Rectal smooth muscle tissue (tissue), 1 donor: Measurements from ENCODE around the gene MYBPC3.
"Not testable (repeated sequence)": the region's sequence is repeated elsewhere in the genome, so short reads cannot be mapped to it uniquely, and the experiment has no call there.

Experiments used
- H3K27ac ChIP-seq: one replicate; pipeline ENCODE4 v1.7.0; 2013; ENCODE audit warnings: low read depth, low read length, inconsistent platforms
- H3K27me3 ChIP-seq: one replicate; pipeline ENCODE4 v1.7.0; 2013; ENCODE audit warnings: low read length; ENCODE audit not compliant: control insufficient read depth, insufficient read depth
- H3K36me3 ChIP-seq: one replicate; pipeline ENCODE4 v1.7.0; 2013; ENCODE audit warnings: low read length; ENCODE audit not compliant: control insufficient read depth, insufficient read depth
- H3K4me1 ChIP-seq: one replicate; pipeline ENCODE4 v1.7.0; 2013; ENCODE audit warnings: low read length; ENCODE audit not compliant: control insufficient read depth, insufficient read depth
- H3K4me3 ChIP-seq: one replicate; pipeline ENCODE4 v1.7.0; 2013; ENCODE audit warnings: low read length
- H3K9ac ChIP-seq: one replicate; pipeline ENCODE4 v1.7.0; 2013; ENCODE audit warnings: low read length

Gene MYBPC3

DNA sequence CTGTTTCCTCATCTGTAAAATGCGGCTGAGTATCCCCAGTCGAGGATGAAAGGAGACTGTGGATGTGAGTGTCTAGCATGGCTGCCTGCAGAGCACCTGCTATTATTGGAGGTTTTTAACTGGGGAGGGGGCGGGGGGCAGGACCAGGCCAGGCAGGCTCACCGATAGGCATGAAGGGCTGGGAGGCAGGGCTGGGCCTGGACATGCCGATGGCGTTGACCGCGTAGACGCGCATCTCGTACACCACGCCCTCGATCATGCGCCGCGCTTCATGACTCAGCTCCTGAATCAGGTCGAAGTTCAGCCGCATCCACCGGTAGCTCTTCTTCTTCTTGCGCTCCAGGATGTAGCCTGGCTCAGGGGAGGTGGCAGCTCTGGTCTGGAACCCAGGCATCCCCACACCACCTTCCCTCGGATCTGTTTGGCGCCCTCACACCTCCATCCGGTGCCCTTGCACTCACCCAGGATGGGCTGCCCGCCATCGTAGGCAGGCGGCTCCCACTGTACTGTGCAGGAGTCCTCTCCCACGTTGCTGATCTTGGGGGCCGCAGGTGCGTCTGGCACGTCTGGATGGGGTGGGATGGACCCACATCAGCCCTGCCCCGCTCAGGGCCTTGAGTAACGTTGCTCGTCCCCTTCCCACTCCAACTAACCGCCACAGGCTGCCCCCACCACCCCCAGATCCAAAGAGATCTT is 15.1 kb downstream of the MYBPC3 start:
- Histone ChIP-seq H3K4me1 (no peaks in the 10 kb centered on the region), H3K9ac (no peak overlapping the region), H3K4me3 (no peak overlapping the region), H3K27ac (no peak overlapping the region), H3K27me3 (no peaks in the 10 kb centered on the region), H3K36me3 (no peaks in the 10 kb centered on the region)

DNA sequence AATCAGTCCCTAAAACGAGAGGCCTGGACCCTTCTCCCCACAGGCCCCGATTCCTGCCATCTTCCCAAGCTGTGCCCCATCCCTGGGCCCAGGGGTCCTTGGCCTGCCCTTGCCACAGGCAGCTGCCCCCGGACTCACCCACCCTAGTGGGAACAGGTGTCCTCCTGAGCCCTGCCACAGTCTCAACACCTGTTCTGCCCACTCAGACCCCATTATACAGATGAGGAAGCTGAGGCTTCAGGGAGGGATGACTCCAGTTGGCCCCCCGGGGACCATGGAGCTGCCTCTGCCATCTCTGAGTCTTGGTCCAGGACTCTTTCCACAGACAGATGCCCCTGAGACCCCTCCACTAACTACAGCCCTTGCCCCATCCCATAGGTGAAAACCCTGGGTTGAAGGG is 15.9 kb downstream of the MYBPC3 start:
- H3K27ac ChIP-seq = no peak overlapping the region
- no peak overlapping the region for H3K9ac ChIP-seq
- no peaks in the 10 kb centered on the region for H3K4me1 ChIP-seq
- H3K27me3 ChIP-seq = no peaks in the 10 kb centered on the region
- no peak overlapping the region for H3K4me3 ChIP-seq
- no peaks in the 10 kb centered on the region for H3K36me3 ChIP-seq

DNA sequence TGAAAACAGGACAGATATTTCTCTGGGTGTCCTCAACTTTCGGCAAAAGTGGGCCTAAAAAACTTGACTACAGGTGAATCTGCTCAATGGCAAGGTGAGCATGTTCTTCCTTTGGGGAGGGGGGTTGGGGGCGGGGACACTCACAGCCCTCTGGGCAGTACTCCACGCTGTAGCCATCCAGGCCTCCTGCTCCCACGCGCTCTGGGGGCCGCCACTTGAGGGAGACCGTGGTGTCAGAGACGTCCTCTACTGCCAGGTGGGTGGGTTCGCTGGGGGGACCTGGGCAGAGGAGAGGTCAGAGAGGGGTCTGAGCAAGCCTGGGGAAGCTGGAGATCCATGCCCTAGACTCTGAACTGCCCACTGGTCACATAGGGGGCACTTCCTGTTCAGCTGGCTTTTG is 16.8 kb downstream of the MYBPC3 start:
- Histone ChIP-seq H3K4me3 (no peak overlapping the region), H3K9ac (no peak overlapping the region), H3K36me3 (no peaks in the 10 kb centered on the region), H3K4me1 (no peaks in the 10 kb centered on the region), H3K27me3 (no peaks in the 10 kb centered on the region), H3K27ac (no peak overlapping the region)

DNA sequence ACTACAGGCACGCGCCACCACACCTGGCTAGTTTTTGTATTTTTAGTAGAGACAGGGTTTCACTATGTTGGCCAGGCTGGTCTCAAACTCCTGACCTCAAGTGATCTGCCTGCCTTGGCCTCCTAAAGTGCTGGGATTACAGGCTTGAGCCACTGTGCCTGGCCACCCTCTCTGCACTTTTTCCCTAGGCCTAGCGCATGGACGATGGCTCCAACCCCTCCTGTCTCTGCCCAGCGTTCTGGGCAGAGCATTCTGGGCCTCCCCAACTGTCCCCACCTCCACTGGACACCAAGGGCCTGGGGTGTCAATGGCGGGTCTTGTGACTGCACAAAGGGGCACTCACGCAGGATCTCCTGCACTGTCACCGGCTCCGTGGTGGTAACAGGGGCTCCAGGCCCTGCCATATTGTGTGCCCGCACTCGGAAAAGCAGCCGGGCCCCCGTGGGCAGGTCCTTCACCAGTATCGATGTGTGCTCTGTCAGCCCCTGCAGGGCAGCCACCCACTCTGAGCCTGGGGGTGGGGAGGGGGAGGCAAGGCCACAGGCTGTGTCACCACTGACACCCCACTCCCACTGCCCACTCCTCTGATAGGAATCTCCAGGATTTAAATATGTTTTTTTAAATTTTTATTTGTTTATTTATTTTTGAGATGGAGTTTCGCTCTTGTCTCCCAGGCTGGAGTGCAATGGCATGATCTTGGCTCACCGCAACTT is 17.6 kb downstream of the MYBPC3 start:
- not testable (repeated sequence) for H3K27me3 ChIP-seq, H3K4me3 ChIP-seq, H3K9ac ChIP-seq, H3K36me3 ChIP-seq, H3K4me1 ChIP-seq, H3K27ac ChIP-seq

DNA sequence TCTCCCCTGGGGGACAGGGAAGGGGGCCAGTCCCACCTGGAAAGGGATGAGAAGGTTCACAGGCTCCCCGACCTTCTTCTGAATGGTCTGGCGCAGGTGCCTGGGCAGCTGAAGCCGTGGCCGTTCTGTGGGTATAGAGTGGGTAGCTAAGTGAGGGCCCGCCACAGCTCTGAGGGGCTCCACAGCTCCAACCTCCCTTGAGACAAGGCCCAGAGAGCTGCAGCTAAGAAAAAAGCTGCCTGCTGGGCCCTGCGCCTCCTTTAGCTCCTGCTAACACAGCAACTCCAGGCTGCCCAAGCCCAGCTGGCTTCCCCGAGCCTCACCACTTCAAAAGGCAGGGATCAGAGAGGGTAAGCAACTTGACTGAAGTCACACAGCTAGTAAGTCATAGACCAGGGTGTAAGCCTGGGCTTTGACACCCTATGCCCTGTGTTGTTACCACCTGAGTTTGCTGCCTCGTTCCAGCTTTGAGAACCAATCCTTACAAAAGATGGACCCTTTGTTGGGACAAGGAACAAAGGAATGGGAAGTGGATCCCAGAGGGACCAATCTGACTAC is 18.5 kb downstream of the MYBPC3 start:
- Histone ChIP-seq H3K4me3 (no peak overlapping the region), H3K9ac (no peak overlapping the region), H3K27ac (no peak overlapping the region), H3K36me3 (peaks cover 8% of the 10 kb centered on the region), H3K27me3 (no peaks in the 10 kb centered on the region), H3K4me1 (no peaks in the 10 kb centered on the region)

DNA sequence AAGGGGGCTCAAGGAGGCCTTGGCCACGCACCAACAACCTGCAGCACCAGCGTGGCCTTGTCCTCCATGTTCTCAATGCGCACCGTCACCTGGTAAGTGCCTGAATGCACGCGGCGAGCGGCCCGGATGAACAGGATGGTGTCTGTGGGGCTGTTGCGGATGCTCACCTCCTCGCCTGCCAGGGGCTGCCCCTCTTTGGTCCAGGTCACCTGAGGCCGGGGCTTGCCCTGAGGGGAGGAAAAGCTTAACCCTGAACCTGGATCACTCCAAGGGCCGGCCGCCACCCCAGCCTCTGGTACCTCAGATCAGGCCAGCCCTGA is 19.0 kb downstream of the MYBPC3 start:
- no peak overlapping the region for H3K9ac ChIP-seq
- H3K36me3 ChIP-seq = peaks cover 11% of the 10 kb centered on the region

DNA sequence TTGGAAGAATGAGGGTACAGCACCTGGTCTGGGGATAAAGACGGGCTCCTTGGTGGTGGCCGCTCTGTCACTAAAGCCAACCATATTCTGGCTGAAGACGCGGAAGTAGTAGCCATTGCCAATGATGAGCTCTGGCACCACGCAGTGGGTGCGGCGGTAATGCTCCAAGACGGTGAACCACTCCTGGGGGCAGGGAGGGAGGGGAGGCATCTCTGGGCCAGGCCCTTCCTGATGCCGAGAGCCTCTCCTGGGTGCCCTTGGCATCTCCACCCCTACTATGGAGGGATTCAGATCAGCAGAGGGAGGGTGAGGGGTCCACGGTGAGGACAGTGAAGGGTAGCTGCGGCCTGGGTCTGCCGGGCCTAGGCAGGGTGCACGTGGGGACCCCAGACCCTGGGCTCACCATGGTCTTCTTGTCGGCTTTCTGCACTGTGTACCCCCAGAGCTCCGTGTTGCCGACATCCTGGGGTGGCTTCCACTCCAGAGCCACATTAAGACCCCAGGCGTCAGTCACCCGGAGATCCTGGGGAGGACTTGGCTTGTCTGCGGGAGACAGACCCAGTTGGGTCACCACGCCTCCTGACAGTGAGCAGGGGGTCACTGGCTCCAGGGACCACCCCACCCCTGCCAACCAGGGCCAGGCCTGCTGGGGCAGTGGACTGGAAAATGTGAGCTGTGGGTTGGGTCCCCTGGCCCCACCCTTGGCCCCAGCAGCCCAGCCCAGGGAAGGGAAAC is 19.5 kb downstream of the MYBPC3 start:
- Histone ChIP-seq H3K4me1 (no peaks in the 10 kb centered on the region), H3K36me3 (peaks cover 16% of the 10 kb centered on the region), H3K4me3 (no peak overlapping the region), H3K9ac (no peak overlapping the region), H3K27ac (no peak overlapping the region), H3K27me3 (no peaks in the 10 kb centered on the region)

More for the DNA sequence above, 19.0 kb downstream of the MYBPC3 start:
- Histone ChIP-seq H3K27ac (no peak overlapping the region), H3K4me1 (no peaks in the 10 kb centered on the region), H3K27me3 (no peaks in the 10 kb centered on the region), H3K4me3 (no peak overlapping the region)

DNA sequence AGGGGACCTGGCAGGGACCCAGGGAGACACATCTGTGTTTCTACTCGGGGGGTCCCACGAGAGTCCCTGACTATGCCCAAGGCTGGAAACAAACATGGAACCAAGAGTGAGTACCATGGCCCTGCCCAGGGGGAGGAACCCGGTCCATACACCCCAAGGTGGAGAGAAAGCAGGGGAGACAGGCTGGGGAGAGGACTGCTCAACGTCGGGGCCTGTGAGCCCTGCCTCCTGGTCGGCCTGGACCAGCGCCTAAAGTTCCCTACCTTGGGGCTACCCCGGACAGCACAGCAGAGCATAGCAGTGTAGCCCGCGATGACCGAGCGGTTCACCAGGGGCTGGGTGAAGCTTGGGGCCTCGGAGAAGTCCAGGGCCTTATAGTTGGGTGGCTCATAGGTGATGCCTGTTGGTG is 20.2 kb downstream of the MYBPC3 start:
- Histone ChIP-seq H3K9ac (no peak overlapping the region), H3K4me3 (no peak overlapping the region), H3K36me3 (peaks cover 21% of the 10 kb centered on the region), H3K27ac (no peak overlapping the region), H3K4me1 (no peaks in the 10 kb centered on the region), H3K27me3 (no peaks in the 10 kb centered on the region)

DNA sequence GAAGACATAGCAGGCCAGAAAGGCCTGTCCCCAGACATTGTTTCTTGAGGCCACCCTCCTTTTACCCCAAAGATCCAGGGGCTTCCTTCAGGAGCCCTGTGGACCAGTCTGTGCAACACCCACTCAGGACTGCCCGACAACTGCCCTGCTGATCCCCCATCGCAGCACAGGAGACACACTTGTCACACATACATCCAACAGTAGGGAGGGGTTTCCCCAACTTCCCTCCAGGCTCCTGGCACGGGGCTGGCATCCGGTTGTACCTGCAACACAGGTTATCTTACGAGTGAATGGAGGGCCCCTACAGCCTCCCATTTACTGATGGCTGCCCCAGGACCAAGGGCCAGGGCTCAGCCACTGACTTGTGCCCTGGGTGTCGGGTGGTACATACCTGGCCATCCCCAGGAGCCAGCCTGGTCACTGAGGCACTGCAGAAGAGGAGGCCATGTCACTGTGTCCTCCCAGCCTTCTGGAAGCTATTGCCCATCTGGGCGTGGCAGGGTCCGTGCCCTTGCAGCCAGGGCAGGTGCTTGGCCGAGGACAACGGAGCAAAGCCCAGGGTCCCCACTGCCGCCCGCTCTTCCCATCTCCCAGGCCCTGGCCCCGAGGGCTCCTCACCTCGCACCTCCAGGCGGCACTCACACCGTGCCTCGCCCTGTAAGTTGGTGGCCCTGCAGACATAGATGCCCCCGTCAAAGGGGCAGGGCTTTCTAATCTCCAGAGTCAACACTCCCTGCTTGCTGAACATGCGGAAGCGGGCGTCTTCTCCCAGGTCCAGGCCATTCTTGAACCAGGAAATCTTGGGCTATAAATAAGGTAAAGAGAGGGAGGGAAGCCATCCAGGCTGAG is 20.8 kb downstream of the MYBPC3 start:
- Histone ChIP-seq H3K27ac (no peak overlapping the region), H3K36me3 (peaks cover 27% of the 10 kb centered on the region), H3K4me1 (no peaks in the 10 kb centered on the region), H3K9ac (no peak overlapping the region), H3K4me3 (no peak overlapping the region), H3K27me3 (no peaks in the 10 kb centered on the region)

DNA sequence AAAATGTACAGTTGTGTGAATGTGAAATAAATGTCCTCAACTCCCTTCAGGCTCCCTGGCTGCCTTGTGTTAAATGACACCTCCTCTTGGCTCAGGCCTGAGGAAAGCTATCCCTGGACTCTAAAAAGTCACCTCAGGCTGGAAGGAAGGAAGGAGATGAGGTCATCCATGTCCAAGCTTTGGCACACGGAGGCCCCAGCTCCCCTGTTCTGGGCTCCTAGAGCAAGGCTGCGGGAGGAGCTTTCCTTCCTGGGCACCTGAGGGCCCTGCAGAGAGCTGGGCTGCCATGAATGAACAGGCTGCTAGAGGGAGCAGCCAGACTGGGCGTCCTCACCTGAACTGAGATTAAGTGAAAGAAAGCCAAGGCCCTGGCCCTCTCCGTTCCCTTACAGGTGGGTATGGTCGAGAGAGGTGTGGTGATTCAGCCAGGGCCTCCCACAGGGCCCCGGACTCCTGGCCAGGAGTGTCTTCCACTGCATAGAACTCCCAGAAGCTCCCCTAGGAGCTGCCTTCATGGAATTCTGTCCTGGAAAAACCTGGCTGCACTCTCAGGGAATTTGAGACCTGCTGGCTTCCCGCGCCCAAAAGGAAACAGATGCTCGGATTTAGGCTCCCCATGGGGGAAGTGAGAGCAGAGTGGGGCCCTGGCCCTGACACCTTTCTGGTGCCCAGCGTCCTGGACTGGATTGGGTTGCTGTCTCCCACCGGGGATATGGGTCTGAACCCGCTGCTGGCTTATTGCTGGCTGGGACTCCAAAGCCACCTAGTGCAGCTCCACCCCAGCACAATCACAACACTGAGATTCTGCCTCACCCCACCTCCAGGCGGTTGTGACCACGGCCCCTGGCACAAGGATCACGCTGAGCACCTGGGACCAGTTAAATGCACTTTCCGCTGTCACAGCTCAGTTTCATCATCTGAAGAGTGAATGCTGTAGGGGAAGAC is 22.2 kb downstream of the MYBPC3 start:
- Histone ChIP-seq H3K4me1 (no peaks in the 10 kb centered on the region), H3K27ac (no peak overlapping the region), H3K27me3 (no peaks in the 10 kb centered on the region), H3K9ac (no peak overlapping the region), H3K36me3 (peaks cover 39% of the 10 kb centered on the region), H3K4me3 (no peak overlapping the region)

DNA sequence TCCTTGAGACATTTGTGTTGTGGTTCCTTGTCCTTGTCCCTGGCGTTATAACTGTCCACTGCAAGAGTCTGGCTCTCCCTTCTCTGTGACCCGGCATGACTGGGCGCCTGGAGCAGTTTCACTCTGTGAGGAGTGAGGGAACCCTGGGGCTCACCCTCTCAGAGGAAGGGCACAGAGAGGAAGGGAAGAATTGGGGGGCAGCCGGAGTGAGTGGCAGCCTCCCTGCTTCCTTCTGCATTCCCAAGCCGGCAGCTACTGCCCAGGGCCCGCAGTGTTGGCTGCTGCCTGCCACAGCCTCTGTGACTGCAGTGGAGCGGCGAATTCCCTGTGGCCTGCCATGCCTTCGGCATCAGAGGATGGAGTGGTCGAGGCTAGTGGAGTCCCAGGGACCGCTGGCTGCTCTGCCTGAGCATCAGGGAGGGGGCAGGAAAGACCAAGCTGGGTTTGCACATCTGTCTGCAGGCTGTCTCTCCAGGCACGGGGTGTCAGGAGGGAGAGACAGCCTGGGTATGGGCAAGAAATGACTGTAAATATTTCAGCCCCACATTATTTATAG is 23.0 kb downstream of the MYBPC3 start:
- Histone ChIP-seq H3K27ac (no peak overlapping the region), H3K9ac (no peak overlapping the region), H3K36me3 (peaks cover 45% of the 10 kb centered on the region), H3K4me1 (no peaks in the 10 kb centered on the region), H3K4me3 (no peak overlapping the region), H3K27me3 (no peaks in the 10 kb centered on the region)
